CD4-positive, alpha-beta T cell (primary cell): Measurements from ENCODE around the gene SELENOP. TPM values are rescaled to one million over a fixed set of nuclear protein-coding genes. Genes with fewer than 3 reads are reported as not detected.

Experiments used
- ATAC-seq: fragments of 200-7000 bp; cut with Tn5 transposase; one replicate; pipeline ENCODE4 v1.10.0; 2022; ENCODE audit warnings: mild to moderate bottlenecking; ENCODE audit not compliant: poor library complexity
- CTCF ChIA-PET: fragments of 350-600 bp; sonication (Branson Sonifier 250); formaldehyde crosslinking; loops from one replicate; lab custom pipeline; 2021; ENCODE audit warnings: antibody characterized with exemption, inconsistent platforms; lab: Charles Lee
- POLR2A ChIA-PET: fragments of 350-600 bp; sonication (Branson Sonifier 250); formaldehyde crosslinking; loops from one replicate; lab custom pipeline; 2021; ENCODE audit warnings: antibody characterized with exemption, inconsistent platforms; lab: Charles Lee
- DNase-seq, 14 experiments: peaks; one replicate each; pipeline ENCODE4 v3.0.0-alpha.2; 2013 to 2020; ENCODE audit warnings: mixed read lengths in 2 of 14
- H3K27ac ChIP-seq, 2 donors: one replicate each; pipeline versions ENCODE4 v1.5.1 to v1.7.0; 2013; ENCODE audit warnings: low read length in 2 of 2, low read depth in 1 of 2, mild to moderate bottlenecking in 1 of 2
- H3K27me3 ChIP-seq, 2 experiments: 1 replicate in 1 of 2; 2 replicates in 1 of 2; pipeline versions ENCODE4 v1.6.1 to v1.7.0; 2013; ENCODE audit warnings: low read length in 2 of 2, control low read depth in 1 of 2, mild to moderate bottlenecking in 1 of 2, moderate library complexity in 1 of 2; ENCODE audit not compliant: insufficient read depth in 2 of 2, control insufficient read depth in 1 of 2
- H3K36me3 ChIP-seq: one replicate; pipeline ENCODE4 v1.6.1; 2013; ENCODE audit warnings: low read length, control low read depth; ENCODE audit not compliant: insufficient read depth
- H3K4me1 ChIP-seq: one replicate; pipeline ENCODE4 v1.6.1; 2013; ENCODE audit warnings: low read length, control low read depth; ENCODE audit not compliant: insufficient read depth
- H3K4me3 ChIP-seq: one replicate; pipeline ENCODE4 v1.5.1; 2013; ENCODE audit warnings: mild to moderate bottlenecking, low read length, moderate library complexity
- H3K9me3 ChIP-seq, 2 experiments: 1 replicate in 1 of 2; 2 replicates in 1 of 2; pipeline versions ENCODE4 v1.6.1 to v1.7.0; 2013; ENCODE audit warnings: low read length in 2 of 2, mild to moderate bottlenecking in 2 of 2, control low read depth in 1 of 2, moderate library complexity in 1 of 2; ENCODE audit not compliant: control insufficient read depth in 1 of 2, insufficient read depth in 1 of 2
- H3K27ac Mint-ChIP-seq: one replicate; pipeline ENCODE4 v1.8.0; 2020; ENCODE audit warnings: mixed read lengths
- H3K27me3 Mint-ChIP-seq: one replicate; pipeline ENCODE4 v1.8.0; 2021; ENCODE audit warnings: mixed read lengths
- H3K36me3 Mint-ChIP-seq: one replicate; pipeline ENCODE4 v1.8.0; 2021; ENCODE audit warnings: low read depth, mixed read lengths
- H3K4me1 Mint-ChIP-seq: one replicate; pipeline ENCODE4 v1.8.0; 2021; ENCODE audit warnings: low read depth, mixed read lengths
- H3K4me3 Mint-ChIP-seq: one replicate; pipeline ENCODE4 v1.8.0; 2020; ENCODE audit warnings: mild to moderate bottlenecking, mixed read lengths
- H3K9me3 Mint-ChIP-seq: one replicate; pipeline ENCODE4 v1.8.0; 2020; ENCODE audit warnings: mixed read lengths
- CTCF ChIP-seq: fragments of 200-600 bp; IDR thresholded peaks from one replicate; pipeline ENCODE4 v1.8.0; 2022; ENCODE audit warnings: antibody characterized with exemption, mild to moderate bottlenecking
- intact Hi-C, 2 experiments: fragments of 100-400 bp; cut with DNase I in 1 of 2; cut with micrococcal nuclease in 1 of 2; formaldehyde crosslinking; loops; one replicate each; pipeline versions ENCODE4 v1.15.1 to v1.9.0; 2023 to 2025; cut with DNase I, micrococcal nuclease
- total RNA-seq, 174 experiments: library from RNA in 2 of 174; stranded (reverse) in 2 of 174; gene quantifications; one replicate each; pipeline ENCODE4 v1.2.3 and lab custom pipeline; 2021 to 2026

Gene SELENOP
- total RNA-seq, 2 experiments from 2014 or later: 0.36 TPM; not detected in 1

- Mint-ChIP-seq H3K4me1 (no peaks in the 10 kb centered on the region), H3K27me3 (no peaks in the 10 kb centered on the region), H3K27ac (no peak overlapping the region), H3K4me3 (no peak overlapping the region), H3K36me3 (peaks cover 41% of the 10 kb centered on the region), H3K9me3 (peaks cover 4% of the 10 kb centered on the region)
- Histone ChIP-seq H3K4me3 (no peak overlapping the region), H3K9me3 (no peaks in the 10 kb centered on the region), H3K36me3 (no peaks in the 10 kb centered on the region), H3K27ac (no peak overlapping the region), H3K27me3 (no peaks in the 10 kb centered on the region), H3K4me1 (no peaks in the 10 kb centered on the region)
- ChIA-PET CTCF (no interaction called here), POLR2A (no interaction called here)
- intact Hi-C loops: loop anchor here in 1 of 2 experiments (1.0 kb wide), 1 partner anchor 20 kb away; no protein-coding TSS in a partner anchor
- DNase-seq (no peak), ATAC-seq (no peak)
- no peak for TF ChIP-seq CTCF
Measured at GRCh38 chr5:42798284-42799240, 13.1 kb downstream of the SELENOP start.

GRCh38 chr5:42791151-42791550 lies 20.5 kb downstream of the SELENOP start:
- no peak overlapping the region for H3K4me3 Mint-ChIP-seq
- ChIA-PET POLR2A (no interaction called here), CTCF (no interaction called here)
- no peak for TF ChIP-seq CTCF
- H3K9me3 Mint-ChIP-seq: peaks cover 11% of the 10 kb centered on the region
- DNase-seq (no peak), ATAC-seq (no peak)
- H3K36me3 ChIP-seq: no peaks in the 10 kb centered on the region
- H3K27ac ChIP-seq: no peak overlapping the region
- H3K4me1 Mint-ChIP-seq: no peaks in the 10 kb centered on the region
- peaks cover 9% of the 10 kb centered on the region for H3K27me3 Mint-ChIP-seq
- no peak overlapping the region for H3K4me3 ChIP-seq
- peaks cover 65% of the 10 kb centered on the region for H3K36me3 Mint-ChIP-seq
- no peaks in the 10 kb centered on the region for H3K4me1 ChIP-seq
- no peak overlapping the region for H3K27ac Mint-ChIP-seq
- H3K9me3 ChIP-seq: peaks cover 12 to 20% of the 10 kb centered on the region in 2 experiments
- peaks cover 0 to 2% of the 10 kb centered on the region in 2 experiments for H3K27me3 ChIP-seq
- intact Hi-C loops: no loop called here

GRCh38 chr5:42787845-42788244 lies 23.8 kb downstream of the SELENOP start:
- H3K4me3 Mint-ChIP-seq: no peak overlapping the region
- Histone ChIP-seq H3K27ac (no peak overlapping the region), H3K36me3 (no peaks in the 10 kb centered on the region), H3K4me1 (no peaks in the 10 kb centered on the region), H3K9me3 (peaks cover 12 to 29% of the 10 kb centered on the region in 2 experiments), H3K27me3 (peaks cover 0 to 2% of the 10 kb centered on the region in 2 experiments), H3K4me3 (no peak overlapping the region)
- DNase-seq: no peak
- ChIA-PET CTCF (no interaction called here), POLR2A (no interaction called here)
- no peak for TF ChIP-seq CTCF
- H3K27ac Mint-ChIP-seq: no peak overlapping the region
- no peak for ATAC-seq
- H3K4me1 Mint-ChIP-seq: no peaks in the 10 kb centered on the region
- H3K9me3 Mint-ChIP-seq: peaks cover 15% of the 10 kb centered on the region
- intact Hi-C loops: no loop called here
- H3K27me3 Mint-ChIP-seq: peaks cover 9% of the 10 kb centered on the region
- peaks cover 79% of the 10 kb centered on the region for H3K36me3 Mint-ChIP-seq
